H9 (cell line): ENCODE measurements around the gene ATG9B. TPM values are rescaled to one million over a fixed set of nuclear protein-coding genes. Genes with fewer than 3 reads are reported as not detected.

Source experiments
- DNase-seq: peaks from one replicate; pipeline ENCODE4 v3.0.0-alpha.2; 2017
- H2AFZ ChIP-seq: one replicate; pipeline ENCODE4 v1.6.1; 2013; ENCODE audit warnings: mild to moderate bottlenecking, low read length, control low read depth, moderate library complexity
- H2AK5ac ChIP-seq: 2 replicates; pipeline ENCODE4 v1.6.1; 2013; ENCODE audit warnings: low read length, control low read depth, mixed read lengths; ENCODE audit not compliant: insufficient read length
- H2BK120ac ChIP-seq: one replicate; pipeline ENCODE4 v1.6.1; 2013; ENCODE audit warnings: low read depth, mild to moderate bottlenecking, low read length, control low read depth, inconsistent platforms; ENCODE audit not compliant: poor library complexity, severe bottlenecking
- H2BK12ac ChIP-seq: 2 replicates; pipeline ENCODE4 v1.6.1; 2013; ENCODE audit warnings: low read length, control low read depth, mixed read lengths, low read depth; ENCODE audit not compliant: insufficient read length
- H2BK15ac ChIP-seq: 2 replicates; pipeline ENCODE4 v1.6.1; 2013; ENCODE audit warnings: low read depth, low read length, control low read depth
- H2BK20ac ChIP-seq: one replicate; pipeline ENCODE4 v1.6.1; 2013; ENCODE audit warnings: low read depth, mild to moderate bottlenecking, low read length, control low read depth, inconsistent platforms; ENCODE audit not compliant: poor library complexity, severe bottlenecking
- H2BK5ac ChIP-seq: 2 replicates; pipeline ENCODE4 v1.6.1; 2013; ENCODE audit warnings: low read length, control low read depth, mixed read lengths; ENCODE audit not compliant: insufficient read length
- H3K14ac ChIP-seq: 2 replicates; pipeline ENCODE4 v1.6.1; 2013; ENCODE audit warnings: low read length, control low read depth; ENCODE audit not compliant: insufficient read depth
- H3K18ac ChIP-seq: 2 replicates; pipeline ENCODE4 v1.6.1; 2013; ENCODE audit warnings: low read depth, mild to moderate bottlenecking, mixed read lengths, low read length, control low read depth; ENCODE audit not compliant: insufficient read length
- H3K23ac ChIP-seq: 2 replicates; pipeline ENCODE4 v1.6.1; 2013; ENCODE audit warnings: low read length, control low read depth, mixed read lengths, low read depth; ENCODE audit not compliant: insufficient read length
- H3K23me2 ChIP-seq: 2 replicates; pipeline ENCODE4 v1.6.1; 2013; ENCODE audit warnings: low read depth, mild to moderate bottlenecking, mixed read lengths, low read length, control low read depth; ENCODE audit not compliant: insufficient read length, poor library complexity, severe bottlenecking
- H3K27ac ChIP-seq: 2 replicates; pipeline ENCODE4 v1.5.1; 2013; ENCODE audit warnings: low read length, control low read depth, mixed read lengths, low read depth; ENCODE audit not compliant: insufficient read length
- H3K27me3 ChIP-seq: 2 replicates; pipeline ENCODE4 v1.6.1; 2013; ENCODE audit warnings: low read length, control low read depth, inconsistent platforms; ENCODE audit not compliant: insufficient read depth
- H3K4ac ChIP-seq: 2 replicates; pipeline ENCODE4 v1.6.1; 2013; ENCODE audit warnings: low read depth, mild to moderate bottlenecking, control low read depth, inconsistent platforms, low read length, moderate library complexity
- H3K4me1 ChIP-seq: 2 replicates; pipeline ENCODE4 v1.6.1; 2013; ENCODE audit warnings: low read length, control low read depth, inconsistent platforms; ENCODE audit not compliant: insufficient read depth
- H3K4me2 ChIP-seq: 2 replicates; pipeline ENCODE4 v1.6.1; 2013; ENCODE audit warnings: low read length, control low read depth, mixed read lengths; ENCODE audit not compliant: insufficient read length, insufficient read depth
- H3K56ac ChIP-seq: 2 replicates; pipeline ENCODE4 v1.6.1; 2013; ENCODE audit warnings: low read depth, mild to moderate bottlenecking, mixed read lengths, low read length, control low read depth; ENCODE audit not compliant: insufficient read length
- H3K79me1 ChIP-seq: 2 replicates; pipeline ENCODE4 v1.6.1; 2013; ENCODE audit warnings: low read depth, mild to moderate bottlenecking, moderate library complexity, low read length, control low read depth, inconsistent platforms; ENCODE audit not compliant: insufficient read depth, poor library complexity, severe bottlenecking
- H3K79me2 ChIP-seq: 2 replicates; pipeline ENCODE4 v1.6.1; 2013; ENCODE audit warnings: low read length, control low read depth, inconsistent platforms; ENCODE audit not compliant: insufficient read depth
- H3K9ac ChIP-seq: 2 replicates; pipeline ENCODE4 v1.6.1; 2013; ENCODE audit warnings: low read length, control low read depth, mixed read lengths; ENCODE audit not compliant: insufficient read length; ENCODE audit errors: extremely low read depth
- H3K9me3 ChIP-seq: one replicate; pipeline ENCODE4 v1.6.1; 2013; ENCODE audit warnings: low read depth, low read length, inconsistent platforms; ENCODE audit not compliant: control insufficient read depth
- H3T11ph ChIP-seq: one replicate; pipeline ENCODE4 v1.6.1; 2013; ENCODE audit warnings: mild to moderate bottlenecking, low read length, control low read depth, inconsistent platforms
- H4K20me1 ChIP-seq: one replicate; pipeline ENCODE4 v1.6.1; 2013; ENCODE audit not compliant: control insufficient read depth, insufficient read length, insufficient read depth
- H4K5ac ChIP-seq: 2 replicates; pipeline ENCODE4 v1.6.1; 2013; ENCODE audit warnings: low read depth, mild to moderate bottlenecking, mixed read lengths, low read length, control low read depth; ENCODE audit not compliant: insufficient read length
- H4K8ac ChIP-seq: replicated peaks from 2 replicates; pipeline ENCODE4 v1.6.1; 2013; ENCODE audit warnings: low read length, control low read depth, mixed read lengths, low read depth; ENCODE audit not compliant: insufficient read length
- H4K91ac ChIP-seq: 2 replicates; pipeline ENCODE4 v1.6.1; 2013; ENCODE audit warnings: low read depth, mild to moderate bottlenecking, moderate library complexity, mixed read lengths, low read length, control low read depth; ENCODE audit not compliant: insufficient read length
- H3K27ac Mint-ChIP-seq, 3 experiments: 2 replicates in 2 of 3; 3 replicates in 1 of 3; pipeline ENCODE4 v1.8.0; 2020 to 2021; ENCODE audit warnings: mixed read lengths in 3 of 3, mild to moderate bottlenecking in 1 of 3, moderate library complexity in 1 of 3
- H3K27me3 Mint-ChIP-seq: 2 replicates; pipeline ENCODE4 v1.8.0; 2021; ENCODE audit warnings: low read depth, mild to moderate bottlenecking, moderate library complexity, mixed read lengths
- H3K36me3 Mint-ChIP-seq, 3 experiments: 2 replicates in 2 of 3; 3 replicates in 1 of 3; pipeline ENCODE4 v1.8.0; 2020 to 2021; ENCODE audit warnings: low read depth in 3 of 3, mixed read lengths in 3 of 3; ENCODE audit not compliant: insufficient read depth in 1 of 3
- H3K4me1 Mint-ChIP-seq, 2 experiments: 2 replicates each; pipeline ENCODE4 v1.8.0; 2020; ENCODE audit warnings: mixed read lengths in 2 of 2
- H3K4me3 Mint-ChIP-seq, 2 experiments: 2 replicates in 1 of 2; 3 replicates in 1 of 2; pipeline ENCODE4 v1.8.0; 2020 to 2021; ENCODE audit warnings: mild to moderate bottlenecking in 2 of 2, mixed read lengths in 2 of 2, moderate library complexity in 1 of 2
- H3K9me3 Mint-ChIP-seq, 2 experiments: 2 replicates in 1 of 2; 3 replicates in 1 of 2; pipeline ENCODE4 v1.8.0; 2020; ENCODE audit warnings: mild to moderate bottlenecking in 2 of 2, mixed read lengths in 2 of 2, moderate library complexity in 1 of 2
- CTCF ChIP-seq: fragments of 200-600 bp; sonication (generic); conservative IDR thresholded peaks from 3 replicates; pipeline ENCODE4 v1.8.0; 2021; ENCODE audit warnings: antibody characterized with exemption, mild to moderate bottlenecking
- WGBS: extraction: QIAGEN DNeasy Blood & Tissue Kit; methylation state at CpG from one replicate; pipeline ENCODE4 v1.1.7; 2013; ENCODE audit warnings: missing lambda C conversion rate, low lambda C conversion rate, mixed read lengths; ENCODE audit not compliant: insufficient read length; ENCODE audit errors: extremely low coverage; 5-methylcytosine and 5-hydroxymethylcytosine counted together
- total RNA-seq: library from RNA; stranded (reverse); gene quantifications from 2 replicates; pipeline ENCODE4 v1.2.1, GENCODE V29; 2021

Gene ATG9B
- total RNA-seq, 1 experiment from 2014 or later: 1.5 TPM

- H3K9me3 ChIP-seq: no peaks in the 10 kb centered on the region
- no peak overlapping the region for H3K4ac ChIP-seq
- H3K56ac ChIP-seq: no peak overlapping the region
- peaks cover 6% of the 10 kb centered on the region for H3K23me2 ChIP-seq
- H2BK15ac ChIP-seq: no peak overlapping the region
- H3K18ac ChIP-seq: no peak overlapping the region
- no peak overlapping the region for H2BK5ac ChIP-seq
- H3K4me1 ChIP-seq: peaks cover 2% of the 10 kb centered on the region; the same call in 1 of the 2 replicates
- H2BK20ac ChIP-seq: no peak overlapping the region
- no peak overlapping the region for H2BK12ac ChIP-seq
- H4K5ac ChIP-seq: no peak overlapping the region
- H3K9me3 Mint-ChIP-seq: no peaks in the 10 kb centered on the region; a peak in 1 of 5 replicates
- no CpG with 5 or more reads among the region's 17 CpGs for WGBS
- H2AFZ ChIP-seq: no peak overlapping the region
- H4K20me1 ChIP-seq: no peaks in the 10 kb centered on the region
- peaks cover 22 to 34% of the 10 kb centered on the region in 2 experiments for H3K4me1 Mint-ChIP-seq
- peak overlapping the region; percentile 62 for H3K4me2 ChIP-seq
- no peak overlapping the region for H3K27ac ChIP-seq
- no peak overlapping the region for H3K23ac ChIP-seq
- H2AK5ac ChIP-seq: no peak overlapping the region
- H3K79me1 ChIP-seq: no peaks in the 10 kb centered on the region
- H3K14ac ChIP-seq: no peak overlapping the region
- H4K8ac ChIP-seq: no peak overlapping the region
- H3K79me2 ChIP-seq: no peaks in the 10 kb centered on the region
- no peak overlapping the region for H3T11ph ChIP-seq
- H3K36me3 Mint-ChIP-seq: no peaks in the 10 kb centered on the region; a peak in 1 of 7 replicates
- no peak overlapping the region for H2BK120ac ChIP-seq
- H3K4me3 Mint-ChIP-seq: peak overlapping the region; percentile 87 to 90
- H3K27ac Mint-ChIP-seq: peak overlapping the region in 2 of 3 experiments; percentile 97 to 98; a peak in 4 of 7 replicates
- no peak overlapping the region for H3K9ac ChIP-seq
- H3K27me3 Mint-ChIP-seq: peaks cover 20% of the 10 kb centered on the region
- H3K27me3 ChIP-seq: no peaks in the 10 kb centered on the region
- DNase-seq: no peak
- no peak for TF ChIP-seq CTCF
- H4K91ac ChIP-seq: no peak overlapping the region
Measured at GRCh38 chr7:151028948-151029501, 4.7 kb upstream of the ATG9B start.
